Neuronal stem cell (in vitro differentiated cells): ENCODE data around the gene EVL. TPM values are rescaled to one million over a fixed set of nuclear protein-coding genes. Genes with fewer than 3 reads are reported as not detected.

Source experiments
- DNase-seq: peaks from one replicate; pipeline ENCODE4 v3.0.0-alpha.2; 2013; ENCODE audit warnings: low spot score
- H2AFZ ChIP-seq: one replicate; pipeline ENCODE4 v1.6.1; 2013; ENCODE audit warnings: mild to moderate bottlenecking, low read length, inconsistent platforms
- H2AK5ac ChIP-seq: 2 replicates; pipeline ENCODE4 v1.6.1; 2013; ENCODE audit warnings: low read depth, mild to moderate bottlenecking, inconsistent platforms, low read length, moderate library complexity, mixed read lengths
- H2BK120ac ChIP-seq: 2 replicates; pipeline ENCODE4 v1.6.1; 2013; ENCODE audit warnings: low read depth, mild to moderate bottlenecking, inconsistent platforms, low read length, moderate library complexity, mixed read lengths
- H2BK12ac ChIP-seq: one replicate; pipeline ENCODE4 v1.6.1; 2013; ENCODE audit warnings: low read length, inconsistent platforms
- H2BK15ac ChIP-seq: 2 replicates; pipeline ENCODE4 v1.6.1; 2013; ENCODE audit warnings: mild to moderate bottlenecking, low read length, inconsistent platforms, mixed read lengths
- H2BK5ac ChIP-seq: one replicate; pipeline ENCODE4 v1.6.1; 2013; ENCODE audit warnings: inconsistent platforms, mild to moderate bottlenecking, low read length, moderate library complexity
- H3K14ac ChIP-seq: one replicate; pipeline ENCODE4 v1.6.1; 2013; ENCODE audit warnings: low read length, inconsistent platforms
- H3K18ac ChIP-seq: 2 replicates; pipeline ENCODE4 v1.6.1; 2013; ENCODE audit warnings: low read length, inconsistent platforms
- H3K23ac ChIP-seq: 2 replicates; pipeline ENCODE4 v1.6.1; 2013; ENCODE audit warnings: low read depth, mild to moderate bottlenecking, mixed read lengths, low read length, inconsistent platforms; ENCODE audit not compliant: poor library complexity
- H3K27ac ChIP-seq: replicated peaks from 3 replicates; pipeline ENCODE4 v1.5.1; 2013; ENCODE audit warnings: low read length, inconsistent platforms
- H3K27me3 ChIP-seq, 3 experiments: 2 replicates each; pipeline ENCODE4 v1.6.1; 2013; ENCODE audit warnings: low read length in 3 of 3, mild to moderate bottlenecking in 2 of 3, inconsistent platforms in 1 of 3, low read depth in 1 of 3, mixed read lengths in 1 of 3, moderate library complexity in 1 of 3; ENCODE audit not compliant: control insufficient read depth in 3 of 3, insufficient read depth in 3 of 3
- H3K36me3 ChIP-seq, 2 donors: replicated peaks in 1 of 2; 2 replicates each; pipeline ENCODE4 v1.6.1; 2013; ENCODE audit warnings: low read length in 2 of 2; ENCODE audit not compliant: control insufficient read depth in 2 of 2, insufficient read depth in 2 of 2
- H3K4ac ChIP-seq: 2 replicates; pipeline ENCODE4 v1.6.1; 2013; ENCODE audit warnings: inconsistent platforms, mild to moderate bottlenecking, low read length, moderate library complexity
- H3K4me1 ChIP-seq, 2 donors: 1 replicate in 1 of 2; 2 replicates in 1 of 2; pipeline ENCODE4 v1.6.1; 2013; ENCODE audit warnings: low read length in 2 of 2, low read depth in 1 of 2; ENCODE audit not compliant: control insufficient read depth in 2 of 2, insufficient read depth in 1 of 2
- H3K4me2 ChIP-seq: one replicate; pipeline ENCODE4 v1.6.1; 2013; ENCODE audit warnings: mild to moderate bottlenecking, low read length, inconsistent platforms; ENCODE audit not compliant: insufficient read depth, poor library complexity, severe bottlenecking
- H3K4me3 ChIP-seq, 2 donors: 2 replicates each; pipeline ENCODE4 v1.5.1; 2013; ENCODE audit warnings: low read length in 2 of 2, mild to moderate bottlenecking in 2 of 2, inconsistent platforms in 1 of 2, moderate library complexity in 1 of 2
- H3K79me1 ChIP-seq: one replicate; pipeline ENCODE4 v1.6.1; 2013; ENCODE audit warnings: low read depth, mild to moderate bottlenecking, inconsistent platforms, low read length, moderate library complexity
- H3K9ac ChIP-seq: one replicate; pipeline ENCODE4 v1.6.1; 2013; ENCODE audit warnings: mild to moderate bottlenecking, low read depth, low read length, inconsistent platforms; ENCODE audit not compliant: poor library complexity
- H3K9me3 ChIP-seq, 2 donors: replicated peaks in 1 of 2; 2 replicates each; pipeline versions ENCODE3 to v1.6.1; 2013; ENCODE audit warnings: low read length in 2 of 2, mild to moderate bottlenecking in 2 of 2, inconsistent platforms in 1 of 2, low read depth in 1 of 2, mixed read lengths in 1 of 2, moderate library complexity in 1 of 2; ENCODE audit not compliant: control insufficient read depth in 2 of 2, insufficient read depth in 1 of 2
- H4K8ac ChIP-seq: one replicate; pipeline ENCODE4 v1.6.1; 2013; ENCODE audit warnings: low read depth, mild to moderate bottlenecking, inconsistent platforms, low read length, moderate library complexity
- H4K91ac ChIP-seq: one replicate; pipeline ENCODE4 v1.6.1; 2013; ENCODE audit warnings: low read length, low read depth, mild to moderate bottlenecking, inconsistent platforms; ENCODE audit not compliant: poor library complexity
- WGBS, 2 donors: extraction: QIAGEN DNeasy Blood & Tissue Kit; methylation state at CpG; one replicate each; pipeline ENCODE4 v1.1.7; 2013; ENCODE audit warnings: missing lambda C conversion rate in 2 of 2, mixed read lengths in 1 of 2; ENCODE audit not compliant: insufficient read length in 2 of 2, insufficient replicate concordance in 1 of 2; ENCODE audit errors: extremely low coverage in 2 of 2; 5-methylcytosine and 5-hydroxymethylcytosine counted together
- polyA plus RNA-seq, 2 experiments: library from polyadenylated mRNA; stranded (reverse); fragments of 200-250 nt; gene quantifications; one replicate each; pipeline ENCODE4 v1.2.3, GENCODE V29; 2013

EVL gene, protein sequence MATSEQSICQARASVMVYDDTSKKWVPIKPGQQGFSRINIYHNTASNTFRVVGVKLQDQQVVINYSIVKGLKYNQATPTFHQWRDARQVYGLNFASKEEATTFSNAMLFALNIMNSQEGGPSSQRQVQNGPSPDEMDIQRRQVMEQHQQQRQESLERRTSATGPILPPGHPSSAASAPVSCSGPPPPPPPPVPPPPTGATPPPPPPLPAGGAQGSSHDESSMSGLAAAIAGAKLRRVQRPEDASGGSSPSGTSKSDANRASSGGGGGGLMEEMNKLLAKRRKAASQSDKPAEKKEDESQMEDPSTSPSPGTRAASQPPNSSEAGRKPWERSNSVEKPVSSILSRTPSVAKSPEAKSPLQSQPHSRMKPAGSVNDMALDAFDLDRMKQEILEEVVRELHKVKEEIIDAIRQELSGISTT
- polyA plus RNA-seq (2013, experiment 1 of 2), result 130 TPM
- 124 TPM for polyA plus RNA-seq (2013, experiment 2 of 2)

GRCh38 chr14:100065111-100065871 is at the start of gene EVL:
Gene EVL, plus strand, starts transcription at chr14:100065422. Its CDS starts 79 bp downstream, at chr14:100065501.
- no peak within 1 kb of the TSS for H2AFZ ChIP-seq
- no peak for DNase-seq
- H2AK5ac ChIP-seq, result no peak within 1 kb of the TSS
- H4K8ac ChIP-seq, result no peak within 1 kb of the TSS
- no peak within 1 kb of the TSS for H2BK15ac ChIP-seq
- no peak within 1 kb of the TSS for H3K23ac ChIP-seq
- H3K27ac ChIP-seq, result no peak within 1 kb of the TSS
- no peak within 1 kb of the TSS for H4K91ac ChIP-seq
- no peaks in the 10 kb centered on the region for H3K36me3 ChIP-seq
- no peak within 1 kb of the TSS for H2BK5ac ChIP-seq
- no peak within 1 kb of the TSS for H3K4me3 ChIP-seq
- H2BK120ac ChIP-seq, result no peak within 1 kb of the TSS
- no peak within 1 kb of the TSS for H3K4me2 ChIP-seq
- no peak within 1 kb of the TSS for H3K18ac ChIP-seq
- H3K4ac ChIP-seq, result no peak within 1 kb of the TSS
- no peaks in the 10 kb centered on the region for H3K27me3 ChIP-seq
- H3K4me1 ChIP-seq, result no peaks in the 10 kb centered on the region
- no peak within 1 kb of the TSS for H3K14ac ChIP-seq
- H2BK12ac ChIP-seq, result no peak within 1 kb of the TSS
- no CpG with 5 or more reads among the region's 6 CpGs for WGBS, 2 donors
- no peak within 1 kb of the TSS for H3K9ac ChIP-seq
- H3K79me1 ChIP-seq, result no peaks in the 10 kb centered on the region
- H3K9me3 ChIP-seq, result peaks cover 0 to 4% of the 10 kb centered on the region in 2 donors

- no peak overlapping the region for H2BK12ac ChIP-seq
- H3K79me1 ChIP-seq, result no peaks in the 10 kb centered on the region
- no peak overlapping the region for H4K8ac ChIP-seq
- no peak overlapping the region for H3K4ac ChIP-seq
- H2BK5ac ChIP-seq, result no peak overlapping the region
- peaks cover 0 to 1% (median 0%) of the 10 kb centered on the region in 3 experiments for H3K27me3 ChIP-seq
- no peak overlapping the region for H3K4me3 ChIP-seq
- DNase-seq, result no peak
- peaks cover 0 to 13% of the 10 kb centered on the region in 2 donors for H3K9me3 ChIP-seq
- no peak overlapping the region for H3K18ac ChIP-seq
- peaks cover 22 to 30% of the 10 kb centered on the region in 2 donors for H3K4me1 ChIP-seq
- no peak overlapping the region for H4K91ac ChIP-seq
- no peak overlapping the region for H2BK15ac ChIP-seq
- no peak overlapping the region for H2AFZ ChIP-seq
- no peak overlapping the region for H3K14ac ChIP-seq
- H2BK120ac ChIP-seq, result no peak overlapping the region
- H3K36me3 ChIP-seq, result peaks cover 1 to 2% of the 10 kb centered on the region in 2 donors
- H3K4me2 ChIP-seq, result no peak overlapping the region
- no CpG with 5 or more reads among the region's 5 CpGs for WGBS, 2 donors
- H3K23ac ChIP-seq, result no peak overlapping the region
- no peak overlapping the region for H3K27ac ChIP-seq
- H2AK5ac ChIP-seq, result no peak overlapping the region
- no peak overlapping the region for H3K9ac ChIP-seq
These were observed 47.7 kb upstream of the EVL start for GRCh38 chr14:100017553-100017952.

DNA sequence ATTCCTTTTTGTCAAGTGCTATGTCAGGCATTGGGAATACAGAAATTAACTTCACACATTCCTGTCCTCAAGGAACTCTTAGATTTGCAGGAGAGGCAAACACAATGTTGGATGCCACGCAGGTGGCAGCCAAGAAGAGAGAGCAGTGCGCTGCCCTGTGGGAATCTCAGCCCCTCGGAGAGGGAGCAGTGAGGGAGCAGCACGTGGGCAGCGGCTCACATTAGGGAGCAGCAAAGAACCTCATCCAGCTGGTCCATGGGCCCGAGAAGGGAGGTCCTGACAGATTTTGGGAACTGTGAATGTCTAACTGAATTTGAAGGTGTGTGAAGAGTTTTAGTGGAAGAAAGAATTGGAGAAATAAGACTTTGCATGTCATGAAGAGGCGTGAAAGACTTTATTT is 47.2 kb upstream of the EVL start:
- H3K23ac ChIP-seq, result no peak overlapping the region
- no peak overlapping the region for H3K27ac ChIP-seq
- H2AFZ ChIP-seq, result no peak overlapping the region
- H3K36me3 ChIP-seq, result peaks cover 0 to 2% of the 10 kb centered on the region in 2 donors
- H2BK120ac ChIP-seq, result no peak overlapping the region
- H3K14ac ChIP-seq, result no peak overlapping the region
- peaks cover 0 to 9% of the 10 kb centered on the region in 2 donors for H3K9me3 ChIP-seq
- H3K27me3 ChIP-seq, result peaks cover 0 to 1% (median 0%) of the 10 kb centered on the region in 3 experiments
- WGBS, 2 donors, result 100% methylated on average over 1 of the region's 7 CpGs; no CpG with 5 or more reads in 1 of the 2 donors
- H2BK12ac ChIP-seq, result no peak overlapping the region
- H3K18ac ChIP-seq, result no peak overlapping the region
- no peak overlapping the region for H3K4ac ChIP-seq
- no peak for DNase-seq
- no peak overlapping the region for H3K9ac ChIP-seq
- no peak overlapping the region for H2AK5ac ChIP-seq
- H3K4me1 ChIP-seq, result peaks cover 25 to 30% of the 10 kb centered on the region in 2 donors
- no peak overlapping the region for H2BK15ac ChIP-seq
- no peak overlapping the region for H4K91ac ChIP-seq
- no peaks in the 10 kb centered on the region for H3K79me1 ChIP-seq
- no peak overlapping the region for H3K4me3 ChIP-seq
- no peak overlapping the region for H2BK5ac ChIP-seq
- no peak overlapping the region for H3K4me2 ChIP-seq
- no peak overlapping the region for H4K8ac ChIP-seq

GRCh38 chr14:100018482-100018881 is 46.7 kb upstream of the EVL start:
- H4K8ac ChIP-seq, result no peak overlapping the region
- H3K4me2 ChIP-seq, result no peak overlapping the region
- H3K36me3 ChIP-seq, result peaks cover 0 to 1% of the 10 kb centered on the region in 2 donors
- no peak overlapping the region for H3K23ac ChIP-seq
- no peak overlapping the region for H3K9ac ChIP-seq
- no peak for DNase-seq
- H3K27me3 ChIP-seq, result peaks cover 0 to 1% (median 0%) of the 10 kb centered on the region in 3 experiments
- no peak overlapping the region for H2BK120ac ChIP-seq
- no peak overlapping the region for H3K4me3 ChIP-seq
- H2BK12ac ChIP-seq, result no peak overlapping the region
- H3K4ac ChIP-seq, result no peak overlapping the region
- H2AFZ ChIP-seq, result no peak overlapping the region
- no peak overlapping the region for H4K91ac ChIP-seq
- H3K27ac ChIP-seq, result no peak overlapping the region
- no peak overlapping the region for H2BK5ac ChIP-seq
- H2AK5ac ChIP-seq, result no peak overlapping the region
- no peak overlapping the region for H2BK15ac ChIP-seq
- peaks cover 0 to 4% of the 10 kb centered on the region in 2 donors for H3K9me3 ChIP-seq
- H3K14ac ChIP-seq, result no peak overlapping the region
- no CpG with 5 or more reads among the region's 8 CpGs for WGBS, 2 donors
- H3K18ac ChIP-seq, result no peak overlapping the region
- no peaks in the 10 kb centered on the region for H3K79me1 ChIP-seq
- H3K4me1 ChIP-seq, result peaks cover 25 to 30% of the 10 kb centered on the region in 2 donors
